HUES48 (cell line): ENCODE measurements around the gene GHR.
"Not testable (repeated sequence)": the region's sequence is repeated elsewhere in the genome, so short reads cannot be mapped to it uniquely, and the experiment has no call there.

Experiments
- H3K27ac ChIP-seq: one replicate; pipeline ENCODE4 v1.7.0; 2013; ENCODE audit warnings: low read depth, low read length, inconsistent platforms
- H3K27me3 ChIP-seq: 2 replicates; pipeline ENCODE4 v1.6.1; 2013; ENCODE audit warnings: mild to moderate bottlenecking, low read length; ENCODE audit not compliant: control insufficient read depth, insufficient read depth
- H3K36me3 ChIP-seq: 2 replicates; pipeline ENCODE4 v1.6.1; 2013; ENCODE audit warnings: low read length; ENCODE audit not compliant: control insufficient read depth, insufficient read depth
- H3K4me1 ChIP-seq: 2 replicates; pipeline ENCODE4 v1.6.1; 2013; ENCODE audit warnings: mild to moderate bottlenecking, low read length; ENCODE audit not compliant: control insufficient read depth, insufficient read depth
- H3K4me3 ChIP-seq: 2 replicates; pipeline ENCODE4 v1.5.1; 2013; ENCODE audit warnings: mild to moderate bottlenecking, low read depth, low read length
- H3K9ac ChIP-seq: 2 replicates; pipeline ENCODE4 v1.6.1; 2013; ENCODE audit warnings: mild to moderate bottlenecking, low read depth, low read length, moderate library complexity
- H3K9me3 ChIP-seq: 2 replicates; pipeline ENCODE4 v1.6.1; 2013; ENCODE audit warnings: low read length; ENCODE audit not compliant: control insufficient read depth, insufficient read depth

GHR gene

GRCh38 chr5:42569325-42569724 lies 146.1 kb downstream of the GHR start:
- H3K4me3 ChIP-seq, result no peak overlapping the region
- no peaks in the 10 kb centered on the region for H3K36me3 ChIP-seq
- H3K9ac ChIP-seq, result no peak overlapping the region
- no peaks in the 10 kb centered on the region for H3K27me3 ChIP-seq
- no peaks in the 10 kb centered on the region for H3K4me1 ChIP-seq
- no peak overlapping the region for H3K27ac ChIP-seq
- H3K9me3 ChIP-seq, result no peaks in the 10 kb centered on the region

GRCh38 chr5:42569953-42570548 lies 146.8 kb downstream of the GHR start:
- no peak overlapping the region for H3K9ac ChIP-seq
- H3K27me3 ChIP-seq, result no peaks in the 10 kb centered on the region
- H3K36me3 ChIP-seq, result no peaks in the 10 kb centered on the region
- no peaks in the 10 kb centered on the region for H3K4me1 ChIP-seq
- no peak overlapping the region for H3K27ac ChIP-seq
- H3K4me3 ChIP-seq, result no peak overlapping the region
- no peaks in the 10 kb centered on the region for H3K9me3 ChIP-seq

GRCh38 chr5:42570966-42571960 lies 148.0 kb downstream of the GHR start:
- no peaks in the 10 kb centered on the region for H3K36me3 ChIP-seq
- H3K9ac ChIP-seq, result no peak overlapping the region
- no peaks in the 10 kb centered on the region for H3K9me3 ChIP-seq
- no peak overlapping the region for H3K4me3 ChIP-seq
- H3K27ac ChIP-seq, result no peak overlapping the region
- H3K27me3 ChIP-seq, result no peaks in the 10 kb centered on the region
- H3K4me1 ChIP-seq, result no peaks in the 10 kb centered on the region

GRCh38 chr5:42572313-42572712 lies 149.1 kb downstream of the GHR start:
- no peaks in the 10 kb centered on the region for H3K9me3 ChIP-seq
- H3K27me3 ChIP-seq, result no peaks in the 10 kb centered on the region
- no peaks in the 10 kb centered on the region for H3K36me3 ChIP-seq
- no peak overlapping the region for H3K27ac ChIP-seq
- no peaks in the 10 kb centered on the region for H3K4me1 ChIP-seq
- no peak overlapping the region for H3K4me3 ChIP-seq
- no peak overlapping the region for H3K9ac ChIP-seq

DNA sequence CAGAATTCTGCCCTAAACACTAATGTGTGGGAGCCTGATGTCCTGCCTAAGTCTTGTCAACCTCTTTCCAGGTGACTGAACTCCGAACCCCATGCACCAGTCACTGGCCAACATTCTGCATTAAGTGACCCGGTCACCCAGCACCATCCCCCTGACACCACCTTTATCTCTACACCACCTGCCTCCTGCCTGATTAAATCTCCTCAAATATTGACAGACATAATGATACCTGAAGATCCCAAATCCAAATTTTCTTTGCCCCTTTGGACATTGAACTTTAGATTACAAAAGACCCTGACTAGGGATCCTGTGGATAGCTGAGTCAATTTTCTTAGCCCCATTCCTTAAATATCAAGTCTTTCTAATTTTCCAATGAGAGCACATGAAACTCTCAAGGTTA lies 150.1 kb downstream of the GHR start:
- Histone ChIP-seq H3K4me1 (no peaks in the 10 kb centered on the region), H3K9me3 (no peaks in the 10 kb centered on the region), H3K27ac (no peak overlapping the region), H3K4me3 (no peak overlapping the region), H3K36me3 (no peaks in the 10 kb centered on the region), H3K9ac (no peak overlapping the region), H3K27me3 (no peaks in the 10 kb centered on the region)

DNA sequence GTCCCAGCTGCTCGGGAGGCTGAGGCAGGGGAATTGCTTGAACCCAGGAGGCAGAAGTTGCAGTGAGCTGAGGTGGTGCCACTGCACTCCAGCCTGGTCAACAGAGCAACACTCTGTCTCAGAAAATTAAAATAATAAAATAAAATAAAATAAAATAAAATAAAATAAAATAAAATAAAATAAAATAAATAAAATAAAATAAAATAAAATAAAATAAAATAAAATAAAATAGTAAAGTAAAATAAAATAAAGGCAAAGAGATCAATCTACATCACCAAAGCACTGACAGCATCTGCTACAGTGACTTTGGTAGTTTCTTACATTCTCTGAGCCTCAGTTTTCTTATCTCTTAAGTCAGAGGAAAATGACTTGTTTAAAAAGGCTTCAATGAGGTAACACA lies 152.7 kb downstream of the GHR start:
- not testable (repeated sequence) for H3K4me1 ChIP-seq, H3K9me3 ChIP-seq, H3K36me3 ChIP-seq, H3K4me3 ChIP-seq, H3K27me3 ChIP-seq, H3K9ac ChIP-seq, H3K27ac ChIP-seq

DNA sequence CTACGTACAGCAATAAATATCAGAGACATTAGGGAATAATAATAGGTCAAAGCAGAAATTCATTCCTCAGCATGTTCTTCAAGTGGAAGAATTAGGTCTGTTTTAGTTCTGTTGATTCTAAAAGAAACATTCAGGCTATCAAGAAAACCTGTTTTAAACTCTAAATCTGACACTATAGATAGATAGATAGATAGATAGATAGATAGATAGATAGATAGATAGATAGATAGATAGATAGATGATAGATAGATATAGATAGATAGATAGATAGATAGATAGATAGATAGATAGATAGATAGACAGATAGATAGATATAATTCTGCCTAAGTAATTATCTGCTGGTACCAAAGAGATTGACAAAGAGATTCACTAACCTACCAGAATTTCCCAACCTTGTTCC lies 155.7 kb downstream of the GHR start:
- not testable (repeated sequence) for H3K4me1 ChIP-seq, H3K9ac ChIP-seq, H3K9me3 ChIP-seq, H3K4me3 ChIP-seq, H3K27me3 ChIP-seq, H3K36me3 ChIP-seq, H3K27ac ChIP-seq

DNA sequence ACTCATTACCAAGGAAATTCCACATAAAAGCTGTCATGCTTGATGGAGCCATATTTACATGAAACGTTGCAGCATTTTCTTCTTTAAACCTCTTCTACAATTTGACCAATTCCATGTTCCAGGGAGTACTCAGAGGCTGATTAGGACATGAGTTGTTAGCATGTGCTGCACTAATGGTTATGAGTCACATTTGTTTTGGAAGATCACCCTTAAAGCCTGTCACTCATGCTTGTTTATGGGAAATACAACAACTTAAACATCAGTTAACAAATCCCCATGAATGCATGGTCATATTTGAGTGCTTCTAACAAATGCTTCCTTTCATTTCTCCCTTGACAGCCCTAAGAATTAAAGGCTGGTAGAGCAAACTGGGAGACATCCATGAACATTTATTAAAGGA lies 156.1 kb downstream of the GHR start:
- no peak overlapping the region for H3K27ac ChIP-seq
- H3K9ac ChIP-seq, result no peak overlapping the region
- no peak overlapping the region for H3K4me3 ChIP-seq
- H3K9me3 ChIP-seq, result 0 out of 2 replicates have a peak, but pooled peaks cover 4% of the 10 kb centered on the region
- no peaks in the 10 kb centered on the region for H3K36me3 ChIP-seq
- no peaks in the 10 kb centered on the region for H3K27me3 ChIP-seq
- H3K4me1 ChIP-seq, result no peaks in the 10 kb centered on the region

DNA sequence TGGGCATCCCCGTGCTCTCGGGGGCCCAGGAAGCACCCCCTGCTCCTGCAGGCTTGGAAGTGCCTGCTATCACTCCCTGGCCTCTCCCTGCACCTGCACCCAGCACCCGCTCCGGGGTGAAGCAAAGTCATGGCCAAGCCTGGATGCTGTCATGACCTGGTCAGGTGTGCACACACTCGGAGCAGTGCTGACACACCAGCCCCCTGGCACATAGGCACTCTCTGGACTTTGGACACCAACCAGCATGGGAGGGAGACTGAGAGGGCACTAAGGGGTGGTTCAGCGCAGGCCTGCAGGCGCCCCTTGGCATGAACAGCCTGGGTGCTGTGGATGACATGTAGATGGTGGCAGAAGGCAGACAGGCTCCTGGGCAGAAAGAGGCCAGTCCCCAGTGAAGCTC lies 158.6 kb downstream of the GHR start:
- no peaks in the 10 kb centered on the region for H3K27me3 ChIP-seq
- H3K9ac ChIP-seq, result no peak overlapping the region
- H3K4me1 ChIP-seq, result no peaks in the 10 kb centered on the region
- H3K9me3 ChIP-seq, result 0 out of 2 replicates have a peak, but pooled peaks cover 4% of the 10 kb centered on the region
- no peak overlapping the region for H3K4me3 ChIP-seq
- H3K36me3 ChIP-seq, result no peaks in the 10 kb centered on the region
- H3K27ac ChIP-seq, result no peak overlapping the region

GRCh38 chr5:42582723-42583122 lies 159.5 kb downstream of the GHR start:
- H3K9me3 ChIP-seq, result 0 out of 2 replicates have a peak, but pooled peaks cover 4% of the 10 kb centered on the region
- H3K4me3 ChIP-seq, result no peak overlapping the region
- H3K4me1 ChIP-seq, result no peaks in the 10 kb centered on the region
- H3K27me3 ChIP-seq, result no peaks in the 10 kb centered on the region
- no peaks in the 10 kb centered on the region for H3K36me3 ChIP-seq
- H3K9ac ChIP-seq, result no peak overlapping the region
- no peak overlapping the region for H3K27ac ChIP-seq

DNA sequence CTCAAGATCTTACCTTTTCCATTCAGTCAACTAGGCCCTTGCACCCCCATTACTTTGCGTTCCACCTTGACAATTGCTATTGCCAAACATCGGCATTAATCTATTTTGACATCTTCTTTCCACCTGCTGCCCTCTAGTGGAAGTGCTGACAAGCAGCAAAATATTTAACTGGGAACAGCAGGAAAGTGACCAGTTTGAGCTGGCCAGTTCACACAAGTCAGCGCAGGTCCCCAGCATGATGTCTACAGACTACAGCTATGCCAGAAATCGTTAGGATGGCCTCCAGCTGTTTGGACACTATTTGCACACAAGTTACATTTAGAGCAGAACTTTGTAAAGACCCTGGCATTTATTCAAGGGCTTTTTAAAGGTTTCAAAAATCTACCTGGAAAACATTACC lies 160.1 kb downstream of the GHR start:
- H3K27ac ChIP-seq, result no peak overlapping the region
- no peaks in the 10 kb centered on the region for H3K36me3 ChIP-seq
- H3K27me3 ChIP-seq, result no peaks in the 10 kb centered on the region
- no peaks in the 10 kb centered on the region for H3K4me1 ChIP-seq
- H3K9me3 ChIP-seq, result 0 out of 2 replicates have a peak, but pooled peaks cover 4% of the 10 kb centered on the region
- H3K4me3 ChIP-seq, result no peak overlapping the region
- H3K9ac ChIP-seq, result no peak overlapping the region
